Muscle of leg (tissue), 11 donors: Measurements from ENCODE around the gene DMRTA1. TPM values are rescaled to one million over a fixed set of nuclear protein-coding genes. Genes with fewer than 3 reads are reported as not detected.
"Not testable (repeated sequence)": the region's sequence is repeated elsewhere in the genome, so short reads cannot be mapped to it uniquely, and the experiment has no call there.

Experiments
- DNase-seq: peaks from one replicate; pipeline ENCODE4 v3.0.0; 2013
- H3K27ac ChIP-seq: one replicate; pipeline ENCODE4 v1.5.1; 2013; ENCODE audit warnings: mild to moderate bottlenecking, low read length, control low read depth
- H3K27me3 ChIP-seq: one replicate; pipeline ENCODE4 v1.6.1; 2013; ENCODE audit warnings: low read length; ENCODE audit not compliant: control insufficient read depth, insufficient read depth
- H3K36me3 ChIP-seq: one replicate; pipeline ENCODE4 v1.6.1; 2013; ENCODE audit warnings: low read length; ENCODE audit not compliant: control insufficient read depth, insufficient read depth
- H3K4me1 ChIP-seq: one replicate; pipeline ENCODE4 v1.6.1; 2013; ENCODE audit warnings: low read length; ENCODE audit not compliant: control insufficient read depth, insufficient read depth
- H3K4me3 ChIP-seq: one replicate; pipeline ENCODE4 v1.5.1; 2013; ENCODE audit warnings: low read length, control low read depth
- H3K9me3 ChIP-seq: replicated peaks from 2 replicates; pipeline ENCODE4 v1.6.1; 2013; ENCODE audit warnings: low read depth, low read length; ENCODE audit not compliant: control insufficient read depth
- WGBS: methylation state at CpG from one replicate; pipeline ENCODE4 v1.1.5; 2013; ENCODE audit warnings: missing lambda C conversion rate; ENCODE audit not compliant: insufficient coverage; 5-methylcytosine and 5-hydroxymethylcytosine counted together
- polyA plus RNA-seq, 8 donors: library from polyadenylated mRNA; unstranded; fragments of 120-200 nt; gene quantifications; one replicate each; pipeline versions ENCODE4 v1.2.1 to v1.2.3, GENCODE V29; 2013; ENCODE audit warnings: inconsistent platforms in 1 of 8, low replicate concordance in 1 of 8; ENCODE audit not compliant: insufficient read length in 8 of 8, insufficient read depth in 1 of 8
- total RNA-seq: library from RNA; stranded (reverse); fragments of 120-200 nt; gene quantifications from one replicate; pipeline ENCODE4 v1.2.4, GENCODE V29; 2013

Gene DMRTA1
- total and polyA plus RNA-seq, 9 donors: 0.05 to 0.35 (median 0.18) TPM; not detected in 1

- Histone ChIP-seq H3K27ac (no peak overlapping the region), H3K27me3 (no peaks in the 10 kb centered on the region), H3K4me3 (no peak overlapping the region), H3K36me3 (no peaks in the 10 kb centered on the region), H3K9me3 (no peaks in the 10 kb centered on the region), H3K4me1 (no peaks in the 10 kb centered on the region)
- WGBS: no CpG with 5 or more reads among the region's 5 CpGs
- DNase-seq: no peak
Measured at GRCh38 chr9:22427226-22427880, 19.3 kb upstream of the DMRTA1 start.

DNA sequence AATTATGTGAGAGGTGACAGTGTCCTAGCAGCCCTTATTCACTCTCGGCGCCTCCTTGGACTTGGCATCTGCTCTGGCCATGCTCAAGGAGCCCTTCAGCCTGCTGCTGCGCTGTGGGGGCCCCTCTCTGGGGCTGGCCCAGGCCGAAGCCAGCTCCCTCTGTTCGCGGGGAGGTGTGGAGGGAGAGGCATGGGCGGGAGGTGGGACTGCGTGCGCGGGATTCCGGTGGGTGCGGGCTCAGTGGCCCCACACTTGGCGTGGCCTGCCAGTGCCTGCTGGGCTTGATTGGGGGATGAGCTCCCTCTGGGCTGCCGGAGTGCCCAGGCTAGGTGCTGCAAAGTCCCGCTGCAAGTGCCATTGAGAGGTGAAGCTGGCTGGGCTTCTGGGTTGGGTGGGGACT, 12.9 kb upstream of the DMRTA1 start:
- no peak overlapping the region for H3K4me3 ChIP-seq
- no peaks in the 10 kb centered on the region for H3K9me3 ChIP-seq
- WGBS: 95% methylated on average over 8 of the region's 15 CpGs

GRCh38 chr9:22435252-22435651, 11.4 kb upstream of the DMRTA1 start:
- not testable (repeated sequence) for H3K27me3 ChIP-seq, H3K36me3 ChIP-seq, DNase-seq, H3K4me1 ChIP-seq, H3K27ac ChIP-seq, H3K9me3 ChIP-seq, H3K4me3 ChIP-seq
- 83% methylated on average over 3 of the region's 3 CpGs for WGBS

More for the DNA sequence above, 12.9 kb upstream of the DMRTA1 start:
- no peaks in the 10 kb centered on the region for H3K4me1 ChIP-seq
- H3K27me3 ChIP-seq: no peaks in the 10 kb centered on the region
- H3K27ac ChIP-seq: no peak overlapping the region
- no peak for DNase-seq
- no peaks in the 10 kb centered on the region for H3K36me3 ChIP-seq

DNA sequence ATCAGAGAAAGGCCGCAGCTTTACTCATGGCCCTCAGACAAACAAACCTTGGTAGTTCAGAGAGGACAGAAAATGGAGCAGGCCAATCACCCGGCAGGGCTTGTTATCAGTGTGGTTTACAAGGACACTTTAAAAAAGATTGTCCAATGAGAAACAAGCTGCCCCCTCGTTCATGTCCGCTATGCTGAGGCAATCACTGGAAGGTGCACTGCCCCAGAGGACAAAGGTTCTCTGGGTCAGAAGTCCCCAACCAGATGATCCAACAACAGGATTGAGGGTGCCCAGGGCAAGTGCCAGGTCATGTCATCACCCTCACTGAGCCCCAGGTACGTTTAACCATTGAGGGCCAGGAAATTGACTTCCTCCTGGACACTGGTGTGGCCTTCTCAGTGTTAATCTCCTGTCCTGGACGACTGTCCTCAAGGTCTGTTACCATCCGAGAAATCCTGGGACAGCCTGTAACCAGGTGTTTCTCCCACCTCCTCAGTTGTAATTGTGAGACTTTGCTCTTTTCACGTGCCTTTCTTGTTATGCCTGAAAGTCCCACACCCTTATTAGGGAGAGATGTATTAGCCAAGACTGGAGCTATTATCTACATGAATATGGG, 9.1 kb upstream of the DMRTA1 start:
- not testable (repeated sequence) for H3K36me3 ChIP-seq, H3K9me3 ChIP-seq, H3K4me3 ChIP-seq, H3K4me1 ChIP-seq, H3K27me3 ChIP-seq, H3K27ac ChIP-seq, DNase-seq
- 80% methylated on average over 4 of the region's 8 CpGs for WGBS

GRCh38 chr9:22440841-22441240, 5.8 kb upstream of the DMRTA1 start:
- no peaks in the 10 kb centered on the region for H3K27me3 ChIP-seq
- no peaks in the 10 kb centered on the region for H3K4me1 ChIP-seq
- no peaks in the 10 kb centered on the region for H3K36me3 ChIP-seq
- H3K27ac ChIP-seq: no peak overlapping the region
- no peak for DNase-seq
- no peak overlapping the region for H3K4me3 ChIP-seq
- H3K9me3 ChIP-seq: no peaks in the 10 kb centered on the region
- 96% methylated on average over 16 of the region's 16 CpGs for WGBS

DNA sequence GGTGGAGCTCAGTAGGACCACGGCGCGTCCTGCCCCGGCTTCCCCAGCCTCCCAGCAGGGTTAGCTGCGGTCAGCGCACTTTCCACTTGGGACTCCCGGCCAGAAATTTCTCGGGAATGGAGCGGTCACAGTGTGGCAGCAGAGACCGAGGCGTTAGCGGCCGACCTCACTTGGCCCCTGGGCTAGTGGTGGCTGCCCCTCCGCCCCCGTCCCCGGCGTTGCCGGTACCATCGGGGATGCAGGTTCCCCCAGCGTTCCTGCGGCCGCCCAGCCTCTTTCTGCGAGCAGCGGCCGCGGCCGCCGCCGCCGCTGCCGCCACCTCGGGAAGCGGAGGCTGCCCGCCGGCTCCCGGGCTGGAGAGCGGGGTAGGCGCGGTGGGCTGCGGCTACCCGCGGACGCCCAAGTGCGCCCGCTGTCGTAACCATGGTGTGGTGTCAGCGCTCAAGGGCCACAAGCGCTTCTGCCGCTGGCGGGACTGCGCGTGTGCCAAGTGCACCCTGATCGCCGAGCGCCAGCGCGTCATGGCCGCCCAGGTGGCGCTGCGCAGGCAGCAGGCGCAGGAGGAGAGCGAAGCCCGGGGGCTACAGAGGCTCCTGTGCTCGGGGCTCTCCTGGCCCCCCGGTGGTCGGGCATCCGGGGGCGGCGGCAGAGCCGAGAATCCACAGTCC, 460 bp downstream of the DMRTA1 start:
- Histone ChIP-seq H3K4me3 (peak overlapping the region; percentile 61), H3K36me3 (no peaks in the 10 kb centered on the region), H3K4me1 (peaks cover 3% of the 10 kb centered on the region), H3K27me3 (peaks cover 13% of the 10 kb centered on the region), H3K9me3 (no peaks in the 10 kb centered on the region), H3K27ac (peak overlapping the region; percentile 60)
- under 1% methylated on average over 70 of the region's 70 CpGs for WGBS
- DNase-seq: peak; percentile 54

- Histone ChIP-seq H3K36me3 (no peaks in the 10 kb centered on the region), H3K27ac (no peak overlapping the region), H3K27me3 (peaks cover 13% of the 10 kb centered on the region), H3K4me3 (peak overlapping the region; percentile 61), H3K9me3 (no peaks in the 10 kb centered on the region), H3K4me1 (peaks cover 3% of the 10 kb centered on the region)
- 21% methylated on average over 10 of the region's 17 CpGs for WGBS
- no peak for DNase-seq
Measured at GRCh38 chr9:22447618-22448305, 1.1 kb downstream of the DMRTA1 start.

DNA sequence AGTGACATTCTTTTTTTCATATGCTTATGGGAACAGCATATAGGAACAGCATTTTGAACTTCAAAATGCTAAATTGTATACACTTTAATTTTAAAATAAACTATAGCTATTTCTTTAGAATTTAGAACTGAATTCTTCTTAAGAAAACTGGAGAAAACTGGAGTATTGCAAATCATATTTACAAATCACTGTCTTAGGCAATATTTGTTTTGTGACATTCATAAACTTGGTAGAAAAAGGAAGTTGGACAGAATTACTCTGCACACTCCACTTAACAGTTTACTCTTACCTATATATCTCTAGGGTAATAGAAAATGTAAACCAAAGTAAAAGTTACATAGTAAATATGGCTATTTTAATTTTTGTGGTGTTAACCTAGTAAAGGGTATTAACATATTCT, 3.1 kb downstream of the DMRTA1 start:
- H3K27ac ChIP-seq: no peak overlapping the region
- H3K9me3 ChIP-seq: no peaks in the 10 kb centered on the region
- H3K36me3 ChIP-seq: no peaks in the 10 kb centered on the region
- peaks cover 13% of the 10 kb centered on the region for H3K27me3 ChIP-seq
- no peak overlapping the region for H3K4me3 ChIP-seq
- no peak for DNase-seq
- peaks cover 3% of the 10 kb centered on the region for H3K4me1 ChIP-seq

GRCh38 chr9:22452415-22453010, 5.9 kb downstream of the DMRTA1 start:
- no CpG with 5 or more reads among the region's 4 CpGs for WGBS
- H3K27ac ChIP-seq: no peak overlapping the region
- H3K36me3 ChIP-seq: no peaks in the 10 kb centered on the region
- peaks cover 5% of the 10 kb centered on the region for H3K27me3 ChIP-seq
- H3K4me1 ChIP-seq: no peaks in the 10 kb centered on the region
- no peak overlapping the region for H3K4me3 ChIP-seq
- no peaks in the 10 kb centered on the region for H3K9me3 ChIP-seq
- peak; percentile 18 for DNase-seq

DNA sequence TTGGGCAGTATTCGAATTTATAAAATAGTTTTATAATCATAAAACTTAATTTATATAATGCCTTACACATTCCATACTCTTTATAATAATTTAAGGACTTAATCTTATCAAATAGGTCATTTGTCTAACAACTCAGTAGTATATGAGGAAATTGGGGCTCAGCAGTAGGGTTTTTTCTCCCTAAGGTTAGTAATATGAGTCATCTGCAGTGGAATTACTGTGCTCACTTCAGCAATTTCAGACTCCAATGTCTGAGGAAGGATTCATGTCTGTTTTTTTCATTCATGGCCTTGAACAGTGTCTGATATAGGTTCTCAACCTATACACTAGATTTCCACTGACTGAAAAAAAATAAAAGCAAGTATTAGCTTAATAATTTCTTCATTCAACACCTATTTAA, 7.4 kb downstream of the DMRTA1 start:
- no peaks in the 10 kb centered on the region for H3K9me3 ChIP-seq
- H3K27me3 ChIP-seq: peaks cover 2% of the 10 kb centered on the region
- no peak for DNase-seq
- no peak overlapping the region for H3K4me3 ChIP-seq
- no peaks in the 10 kb centered on the region for H3K4me1 ChIP-seq
- H3K36me3 ChIP-seq: no peaks in the 10 kb centered on the region
- H3K27ac ChIP-seq: no peak overlapping the region
- WGBS: no CpG with 5 or more reads among the region's 1 CpG
